HCT116 (cell line): ENCODE data around the gene ZNF541. TPM values are rescaled to one million over a fixed set of nuclear protein-coding genes. Genes with fewer than 3 reads are reported as not detected.

Experiments used
- ATAC-seq: fragments of 200-7000 bp; cut with Tn5 transposase; 2 replicates; pipeline ENCODE4 v1.9.1; 2020; ENCODE audit warnings: mild to moderate bottlenecking, moderate library complexity
- BruUV-seq: library from RNA; stranded (reverse); fragments of 400-500 nt; replicated peaks from 2 replicates; lab custom pipeline; 2021; lab: Mats Ljungman, UMichigan
- CTCF ChIA-PET: fragments of 300-600 bp; sonication (Branson Sonifier 250); formaldehyde crosslinking; loops from one replicate; lab custom pipeline; 2021; ENCODE audit warnings: antibody characterized with exemption; lab: Charles Lee
- POLR2A ChIA-PET: fragments of 300-600, 350-600 bp; sonication (Branson Sonifier 250); formaldehyde crosslinking; loops from one replicate; lab custom pipeline; 2021; ENCODE audit warnings: antibody characterized with exemption; lab: Charles Lee
- RAD21 ChIA-PET, 2 experiments: fragments of 300-600 bp; sonication (Branson Sonifier 250); formaldehyde crosslinking; loops; one replicate each; lab custom pipeline; 2023; ENCODE audit warnings: low total read pairs in 2 of 2; ENCODE audit not compliant: uncharacterized antibody in 2 of 2, unreplicated experiment in 2 of 2, low non-redundant PET in 1 of 2; lab: Charles Lee
- DNase-seq: peaks from one replicate; pipeline ENCODE4 v3.0.0-alpha.2; 2010; ENCODE audit warnings: low read depth, low spot score
- H2AFZ ChIP-seq: fragments of 200-600 bp; shearing (Covaris generic), sonication (generic); 2 replicates; pipeline ENCODE4 v1.6.1; 2017; ENCODE audit warnings: low read depth, mixed run types, mixed read lengths, antibody characterized with exemption, low read length; ENCODE audit not compliant: poor library complexity, severe bottlenecking
- H3K27ac ChIP-seq: 2 replicates; pipeline ENCODE4 v1.5.1; 2012; ENCODE audit warnings: low read depth, low read length
- H3K27me3 ChIP-seq: fragments of 200-600 bp; sonication (generic); 2 replicates; pipeline ENCODE4 v1.6.1; 2016; ENCODE audit warnings: mixed run types, low read length, mixed read lengths; ENCODE audit not compliant: insufficient read depth
- H3K36me3 ChIP-seq, 2 experiments: fragments of 200-500 bp in 1 of 2; fragments of 200-600 bp in 1 of 2; sonication (Bioruptor generic) in 1 of 2; sonication (generic) in 1 of 2; 2 replicates each; pipeline versions ENCODE4 v1.5.1 to v1.6.1; 2014 to 2016; ENCODE audit warnings: low read length in 2 of 2, inconsistent platforms in 1 of 2, mixed read lengths in 1 of 2, mixed run types in 1 of 2; ENCODE audit not compliant: insufficient read depth in 2 of 2, control insufficient read depth in 1 of 2
- H3K4me1 ChIP-seq, 2 experiments: fragments of 200-600 bp in 1 of 2; sonication (generic) in 1 of 2; 2 replicates each; pipeline versions ENCODE4 v1.5.1 to v1.6.1; 2012 to 2017; ENCODE audit warnings: low read length in 2 of 2, inconsistent platforms in 1 of 2, mild to moderate bottlenecking in 1 of 2, mixed read lengths in 1 of 2, mixed run types in 1 of 2, moderate library complexity in 1 of 2; ENCODE audit not compliant: insufficient read depth in 2 of 2, control insufficient read depth in 1 of 2
- H3K4me2 ChIP-seq: fragments of 200-600 bp; sonication (generic); 2 replicates; pipeline ENCODE4 v1.6.1; 2017; ENCODE audit warnings: mixed run types, low read length, mixed read lengths
- H3K4me3 ChIP-seq, 2 experiments: fragments of 200-600 bp in 1 of 2; sonication (generic) in 1 of 2; replicated peaks in 1 of 2; 2 replicates each; pipeline ENCODE4 v1.5.1; 2011 to 2016; ENCODE audit warnings: low read length in 2 of 2, control low read depth in 1 of 2, low read depth in 1 of 2, mild to moderate bottlenecking in 1 of 2, mixed read lengths in 1 of 2, mixed run types in 1 of 2
- H3K79me2 ChIP-seq: fragments of 200-600 bp; sonication (generic); 2 replicates; pipeline ENCODE4 v1.6.1; 2017; ENCODE audit warnings: mild to moderate bottlenecking, mixed run types, low read length, moderate library complexity, mixed read lengths; ENCODE audit not compliant: insufficient read depth
- H3K9ac ChIP-seq: fragments of 200-600 bp; sonication (generic); 2 replicates; pipeline ENCODE4 v1.6.1; 2016; ENCODE audit warnings: low read length, mixed read lengths
- H3K9me2 ChIP-seq: fragments of 200-600 bp; sonication (generic), shearing (Covaris generic); 2 replicates; pipeline ENCODE4 v1.6.1; 2017; ENCODE audit warnings: mixed run types, mild to moderate bottlenecking, moderate library complexity; ENCODE audit not compliant: insufficient read depth
- H3K9me3 ChIP-seq, 2 experiments: fragments of 200-500 bp in 1 of 2; fragments of 200-600 bp in 1 of 2; sonication (Bioruptor generic) in 1 of 2; sonication (generic) in 1 of 2; 2 replicates each; pipeline ENCODE4 v1.6.1; 2014 to 2017; ENCODE audit warnings: low read length in 2 of 2, mixed read lengths in 2 of 2, inconsistent platforms in 1 of 2, low read depth in 1 of 2, mild to moderate bottlenecking in 1 of 2, mixed run types in 1 of 2, moderate library complexity in 1 of 2; ENCODE audit not compliant: control insufficient read depth in 1 of 2, insufficient read depth in 1 of 2
- H4K20me1 ChIP-seq: fragments of 200-600 bp; sonication (generic), shearing (Covaris generic); 2 replicates; pipeline ENCODE4 v1.6.1; 2017; ENCODE audit warnings: mixed run types, mild to moderate bottlenecking, moderate library complexity; ENCODE audit not compliant: insufficient read depth
- EGR1 ChIP-seq: IDR thresholded peaks from 2 replicates; pipeline ENCODE4 v1.6.1; 2012; ENCODE audit warnings: low read depth
- EZH2 ChIP-seq: fragments of 200-600 bp; sonication (generic); IDR thresholded peaks from 2 replicates; pipeline ENCODE4 v1.6.1; 2017; ENCODE audit warnings: antibody characterized with exemption, mixed run types
- EZH2phosphoT487 ChIP-seq: fragments of 200-600 bp; IDR thresholded peaks from 2 replicates; pipeline ENCODE4 v1.6.1; 2018; ENCODE audit warnings: antibody characterized with exemption, borderline replicate concordance
- POLR2A ChIP-seq: IDR thresholded peaks from 2 replicates; pipeline ENCODE4 v1.7.0; 2011; ENCODE audit warnings: borderline replicate concordance; ENCODE audit not compliant: insufficient read depth, insufficient read length; ENCODE audit errors: extremely low read depth
- RAD21 ChIP-seq: IDR thresholded peaks from 2 replicates; pipeline ENCODE4 v1.6.1; 2012; ENCODE audit warnings: low read depth, mild to moderate bottlenecking
- SRF ChIP-seq: IDR thresholded peaks from 2 replicates; pipeline ENCODE4 v1.6.1; 2012; ENCODE audit warnings: low read depth
- TCF7L2 ChIP-seq: IDR thresholded peaks from 2 replicates; pipeline ENCODE4 v1.7.0; 2011; ENCODE audit warnings: borderline replicate concordance, inconsistent platforms; ENCODE audit not compliant: insufficient read depth, insufficient read length; ENCODE audit errors: extremely low read depth
- ZBTB33 ChIP-seq: IDR thresholded peaks from 2 replicates; pipeline ENCODE4 v1.6.1; 2011; ENCODE audit warnings: mild to moderate bottlenecking, low read length, moderate library complexity; ENCODE audit not compliant: insufficient replicate concordance; ENCODE audit errors: extremely low read depth
- ZFX ChIP-seq: fragments of 450-650 bp; IDR thresholded peaks from 2 replicates; pipeline ENCODE4 v1.6.1; 2017
- intact Hi-C: fragments of 100-400 bp; cut with micrococcal nuclease; formaldehyde crosslinking; loops from 2 replicates; pipeline ENCODE4 v1.10.0; 2022
- total RNA-seq: library from RNA; stranded (reverse); gene quantifications from one replicate; pipeline ENCODE4 v1.2.1, GENCODE V29; 2021; ENCODE audit not compliant: unreplicated experiment

ZNF541 gene
- total RNA-seq, 1 experiment from 2014 or later = not detected

- TF ChIP-seq ZBTB33 (no peak), ZFX (no peak), EZH2 (no peak), EZH2phosphoT487 (no peak), SRF (no peak), EGR1 (no peak)
These were observed 3.6 kb downstream of the ZNF541 start (continued) for GRCh38 chr19:47569331-47569730.

- no peak for DNase-seq
- intact Hi-C loops = no loop called here
- CTCF ChIA-PET = no interaction called here
- RAD21 ChIA-PET = no interaction called here
- no peaks in the 10 kb centered on the region for H3K9me3 ChIP-seq
- no peaks in the 10 kb centered on the region for H3K9me2 ChIP-seq
- no peak overlapping the region for H3K4me2 ChIP-seq
- no peak overlapping the region for H3K27ac ChIP-seq
- no peaks in the 10 kb centered on the region for H3K79me2 ChIP-seq
- no peak overlapping the region for H3K4me3 ChIP-seq
- no TSS peak for BruUV-seq
- no peaks in the 10 kb centered on the region for H3K27me3 ChIP-seq
- TF ChIP-seq EZH2phosphoT487 = no peak
- TF ChIP-seq POLR2A = no peak
- TF ChIP-seq RAD21 = no peak
- no peak for TF ChIP-seq EGR1
- TF ChIP-seq TCF7L2 = no peak
- no peak for TF ChIP-seq ZBTB33
- TF ChIP-seq, all 23 proteins: peak for 0
- Histone ChIP-seq H3K9ac (no peak overlapping the region), H3K4me1 (no peaks in the 10 kb centered on the region), H2AFZ (no peak overlapping the region), H4K20me1 (no peaks in the 10 kb centered on the region), H3K36me3 (no peaks in the 10 kb centered on the region)
- POLR2A ChIA-PET = no interaction called here
- ATAC-seq = no peak
These were observed 8.9 kb downstream of the ZNF541 start for GRCh38 chr19:47564081-47564480.
